GM21423 (cell line): ENCODE measurements around the gene C1orf52.

Experiments
- ATAC-seq: cut with Tn5 transposase; IDR thresholded peaks from one replicate; pipeline ENCODE4 v1.9.1; 2021; ENCODE audit warnings: mild to moderate bottlenecking, moderate library complexity; ENCODE audit not compliant: unreplicated experiment

C1orf52 gene

DNA sequence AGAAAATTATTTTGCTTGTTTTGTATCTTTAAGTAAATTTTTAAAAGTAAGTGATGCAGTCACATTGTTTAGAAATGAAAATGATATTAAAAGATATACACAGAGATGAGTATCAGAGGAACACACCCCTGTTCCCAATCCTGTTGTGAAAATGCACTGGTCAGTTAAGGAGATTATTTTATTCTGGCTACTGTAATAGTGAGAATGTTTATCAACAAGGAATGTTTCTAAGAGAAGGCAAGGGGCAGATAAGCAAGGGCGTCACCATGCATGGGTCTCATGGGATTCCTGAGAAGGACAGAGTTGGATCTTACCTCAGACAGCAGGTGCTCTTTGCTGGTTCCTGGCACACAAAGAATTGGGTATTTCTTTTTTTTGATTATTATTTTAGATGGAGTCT, 21.8 kb downstream of the C1orf52 start:
- no peak for ATAC-seq

DNA sequence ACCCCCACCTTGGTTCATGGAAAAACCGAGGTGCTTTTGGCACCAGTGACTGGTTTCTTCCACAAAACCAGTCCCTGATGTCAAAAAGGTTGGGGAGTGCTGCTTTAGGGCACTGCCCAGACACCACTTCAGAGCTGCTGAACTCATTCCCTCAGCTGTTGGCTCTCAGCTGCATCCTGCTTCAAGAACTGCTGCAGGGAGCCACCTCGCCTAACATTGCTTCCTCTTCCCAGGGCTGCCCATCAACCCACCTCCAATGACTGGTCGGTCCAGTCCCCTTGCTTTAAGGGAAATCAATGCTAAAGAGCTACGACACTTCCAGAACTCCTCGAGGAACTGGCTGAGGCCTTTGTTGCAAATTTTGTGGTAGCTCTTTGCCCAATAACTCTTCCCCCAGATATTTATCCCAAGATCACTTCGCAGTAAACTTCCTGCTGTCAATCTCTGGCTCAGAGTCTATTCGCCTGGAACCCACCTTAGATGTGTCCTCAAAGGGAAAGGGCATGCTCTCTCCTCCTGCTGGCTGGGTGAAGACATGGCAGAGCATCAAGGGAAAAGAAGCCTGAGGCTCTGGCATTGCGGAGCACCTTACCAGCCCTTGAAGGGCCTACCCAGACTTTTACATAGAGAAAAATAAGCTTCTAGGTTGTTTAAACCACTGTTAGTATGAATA, 29.0 kb downstream of the C1orf52 start:
- ATAC-seq = no peak

DNA sequence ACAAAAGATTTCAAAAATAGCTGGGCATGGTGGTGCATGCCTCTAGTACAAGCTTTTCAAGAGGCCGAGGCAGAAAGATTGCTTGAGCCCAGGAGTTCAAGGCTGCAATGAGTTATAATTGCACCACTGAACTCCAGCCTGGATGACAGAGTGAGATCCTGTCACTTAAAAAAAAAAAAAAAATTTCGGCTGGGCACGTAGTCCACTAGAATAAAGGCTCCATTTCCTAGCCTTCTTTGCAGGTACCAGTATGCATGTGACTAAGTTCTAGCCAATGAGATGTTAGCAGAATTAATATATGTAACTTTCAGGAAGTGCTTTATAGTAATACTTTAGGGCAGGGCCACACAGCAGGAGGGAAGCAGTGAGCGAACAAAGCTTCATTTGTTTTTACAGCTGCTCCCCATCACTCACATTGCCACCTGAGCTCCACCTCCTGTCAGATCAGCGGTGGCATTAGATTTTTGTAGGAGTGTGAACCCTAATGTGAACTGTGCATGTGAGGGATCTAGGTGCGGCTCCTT, 29.8 kb downstream of the C1orf52 start:
- no peak for ATAC-seq

DNA sequence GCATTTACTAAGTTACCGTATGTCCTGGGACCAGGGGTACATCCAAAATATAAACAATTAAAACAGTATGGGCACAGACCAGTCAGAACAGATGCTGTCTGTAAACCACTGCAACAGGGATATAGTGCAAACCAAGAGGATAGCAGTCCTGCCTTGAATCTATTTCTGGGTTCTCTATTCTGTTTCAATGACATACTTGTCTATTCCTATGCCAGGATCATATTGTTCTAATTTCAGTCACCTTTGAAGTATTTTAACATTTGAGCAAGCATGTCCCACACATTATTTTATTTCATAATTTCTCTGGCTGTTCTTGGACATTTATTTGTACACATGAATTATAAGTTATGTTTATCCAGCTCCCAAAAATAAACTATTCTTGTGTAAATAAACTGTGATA, 30.5 kb downstream of the C1orf52 start:
- no peak for ATAC-seq

DNA sequence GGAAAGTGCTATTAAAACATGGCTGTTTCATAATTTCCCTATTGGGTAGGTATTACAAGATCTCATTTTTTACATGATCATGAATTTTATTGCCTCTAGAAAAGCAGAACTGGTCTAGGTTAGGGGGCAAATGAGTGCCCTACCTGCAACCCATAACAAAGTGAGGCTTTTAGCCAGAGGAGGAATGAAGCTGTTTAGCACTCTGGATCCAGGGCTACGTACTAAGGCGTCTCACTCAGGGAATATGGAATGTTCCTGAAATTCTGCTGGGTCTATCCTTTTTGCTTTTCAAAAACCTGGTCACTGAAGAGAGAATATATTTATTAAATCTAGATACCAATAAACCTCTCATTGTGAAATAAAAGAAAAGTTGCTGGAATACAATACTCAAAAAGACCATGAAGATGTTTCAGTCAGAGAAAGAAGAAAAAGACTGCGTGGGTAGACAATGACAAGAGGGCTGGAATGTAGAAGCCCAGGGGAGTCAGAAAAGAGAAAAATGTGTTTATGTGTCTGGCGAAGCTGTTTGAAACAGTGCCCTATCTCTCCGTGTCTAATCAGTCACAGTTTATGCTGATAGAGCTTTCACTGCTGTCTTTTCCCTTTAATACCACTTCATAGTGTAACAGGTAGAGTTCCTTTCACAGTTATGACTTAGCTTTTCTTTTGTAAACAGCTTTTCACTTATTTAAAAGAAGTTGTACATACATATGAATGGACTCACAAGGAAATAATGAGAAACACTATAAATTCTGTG, 33.7 kb downstream of the C1orf52 start:
- no peak for ATAC-seq

DNA sequence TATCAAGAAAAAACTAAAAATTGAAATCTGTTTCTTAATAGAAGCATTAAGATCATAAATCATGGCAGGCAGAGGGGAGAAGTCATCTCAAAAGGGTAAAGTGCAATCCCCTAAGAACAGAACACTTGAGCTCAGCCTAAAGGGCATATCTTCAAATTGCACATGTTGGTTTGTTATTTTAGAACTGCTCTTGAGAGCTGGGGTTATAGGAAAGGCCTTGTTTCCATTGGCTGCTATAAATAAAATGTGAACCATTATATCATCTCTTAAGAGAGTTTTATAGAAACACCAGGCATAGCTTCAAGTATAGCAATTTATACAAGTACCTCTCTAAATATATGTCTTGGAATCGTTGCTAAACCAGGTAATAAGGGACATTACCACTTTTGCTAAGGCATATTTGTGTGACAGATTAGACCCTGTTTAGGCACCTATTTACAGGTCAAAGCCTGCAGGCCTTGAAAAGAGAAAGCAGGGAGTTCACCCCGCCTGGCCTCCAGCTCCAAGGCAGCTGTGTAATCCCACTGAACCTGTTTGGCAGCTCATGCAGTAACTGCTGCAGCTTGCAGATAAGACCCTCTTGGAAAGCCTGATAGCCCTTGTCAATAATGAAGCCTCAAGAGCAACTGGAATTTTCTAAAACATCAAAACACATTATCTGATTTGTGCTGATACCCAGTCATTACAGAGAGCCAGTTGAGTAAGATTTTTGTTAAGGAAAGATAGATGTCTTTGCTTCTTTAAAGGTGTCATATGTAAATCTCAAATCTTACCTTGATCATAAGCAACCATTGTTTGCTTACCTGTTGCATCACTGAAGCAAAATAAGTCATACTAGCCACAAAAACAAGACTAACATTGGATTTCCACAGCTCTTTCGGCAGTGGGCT, 34.5 kb downstream of the C1orf52 start:
- no peak for ATAC-seq

DNA sequence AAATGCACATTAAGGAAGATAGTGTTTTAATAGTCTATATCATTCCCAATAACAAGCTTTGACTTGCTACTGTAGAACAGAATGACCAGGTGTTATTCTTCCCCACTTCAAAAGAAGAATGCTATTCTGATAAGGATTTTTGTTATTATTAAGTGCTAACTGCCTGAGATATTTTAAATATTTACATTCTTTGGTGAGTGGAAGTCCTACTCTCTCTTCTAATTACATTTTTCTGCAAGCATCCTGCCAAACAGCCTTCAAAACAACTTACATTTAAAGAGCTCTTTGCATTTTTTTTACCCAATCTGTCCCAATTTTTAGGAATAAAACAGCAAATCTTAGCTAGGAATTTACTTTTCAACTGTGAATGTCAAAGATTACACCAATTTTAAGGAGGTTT, 35.2 kb downstream of the C1orf52 start:
- ATAC-seq = no peak

DNA sequence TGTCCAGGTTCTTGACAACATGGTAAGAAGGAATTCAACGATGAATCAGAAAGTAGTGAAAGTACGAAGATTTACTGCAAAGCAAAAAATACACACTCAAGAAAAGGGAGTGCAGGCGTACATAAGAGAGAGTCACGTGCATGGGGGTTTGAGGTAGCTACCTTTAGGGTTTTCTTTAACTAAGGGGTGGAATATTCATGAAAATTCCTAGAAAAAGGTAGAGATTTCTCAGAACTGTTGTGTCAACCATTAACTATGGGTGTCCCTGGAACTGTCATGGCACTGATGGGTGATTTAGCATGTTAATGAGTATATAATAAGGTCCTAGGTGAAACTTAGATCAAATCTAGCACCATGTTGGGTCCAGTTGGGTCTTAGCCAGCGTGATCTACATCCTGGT, 36.1 kb downstream of the C1orf52 start:
- ATAC-seq = no peak

DNA sequence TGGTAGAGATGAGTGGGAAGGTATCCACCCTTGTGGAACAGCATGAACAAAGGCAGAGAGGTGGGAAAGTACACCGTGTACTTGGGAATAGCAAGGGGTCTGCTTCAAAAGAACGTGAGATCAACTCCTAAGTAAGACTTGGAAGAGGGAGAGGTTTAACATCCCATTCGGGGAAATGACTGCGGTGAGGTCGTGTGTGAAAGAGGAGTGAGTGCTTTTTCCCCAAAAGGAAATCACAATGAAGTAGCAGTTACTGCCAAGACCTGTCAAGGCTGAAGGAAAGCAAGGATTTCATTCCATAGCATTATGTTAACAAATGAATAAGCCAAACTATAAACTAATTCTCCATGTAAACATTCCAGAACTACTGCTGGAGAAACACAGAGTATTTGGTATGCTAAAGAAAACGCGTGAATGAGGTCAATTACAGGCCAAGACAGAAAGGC, 38.7 kb downstream of the C1orf52 start:
- no peak for ATAC-seq

DNA sequence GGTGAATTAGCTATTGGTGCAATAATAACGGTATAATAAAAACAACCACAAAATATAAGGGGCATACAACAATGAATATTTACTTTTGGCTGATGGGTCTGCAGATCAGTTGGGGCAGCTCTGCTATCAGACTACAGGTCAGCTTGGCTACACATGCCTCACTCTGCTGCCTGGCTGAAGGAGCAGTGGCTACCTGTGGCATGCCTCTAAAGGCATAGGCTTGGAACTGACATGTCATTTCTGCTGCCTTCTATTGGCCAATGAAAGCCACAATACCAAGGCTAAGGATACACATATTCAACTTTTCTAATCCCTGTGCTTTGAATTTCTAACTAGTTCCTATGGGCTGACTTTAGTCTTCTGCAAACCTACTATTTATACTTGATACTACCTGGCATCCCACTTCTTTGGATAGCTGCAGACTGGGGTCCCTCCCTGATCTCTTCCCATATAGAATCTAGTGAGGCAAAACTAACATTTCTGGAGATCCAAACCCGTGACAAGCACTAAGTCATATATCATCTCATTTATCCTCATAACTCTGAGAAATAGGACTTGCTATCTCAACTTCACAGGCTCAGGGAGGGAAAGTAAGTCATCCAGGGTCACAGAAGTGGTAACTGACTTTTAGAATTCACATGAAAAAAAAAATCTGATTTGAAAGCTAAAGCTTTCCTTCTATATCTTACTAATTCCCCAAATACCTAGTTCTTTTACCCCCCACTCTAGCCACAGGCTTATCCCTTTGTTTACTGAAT, 39.4 kb downstream of the C1orf52 start:
- no peak for ATAC-seq

DNA sequence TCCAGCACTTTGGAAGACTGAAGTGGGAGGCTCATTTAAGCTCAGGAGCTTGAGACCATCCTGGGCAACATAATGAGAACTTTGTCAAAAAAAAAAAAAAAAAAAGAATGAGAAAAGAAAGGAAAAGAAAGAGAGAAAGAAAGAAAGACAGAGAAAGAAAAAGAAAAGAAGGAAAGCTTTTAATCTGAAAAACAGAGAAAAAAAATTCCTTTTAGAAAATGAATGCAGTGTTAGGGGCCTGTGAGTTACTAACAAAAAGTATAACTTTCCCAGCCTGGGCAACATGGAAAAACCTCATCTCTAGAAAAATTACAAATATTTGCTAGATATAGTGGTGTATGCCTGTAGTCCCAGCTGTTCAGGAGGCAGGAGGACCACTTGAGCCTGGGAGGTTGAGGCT, 42.8 kb downstream of the C1orf52 start:
- no peak for ATAC-seq

DNA sequence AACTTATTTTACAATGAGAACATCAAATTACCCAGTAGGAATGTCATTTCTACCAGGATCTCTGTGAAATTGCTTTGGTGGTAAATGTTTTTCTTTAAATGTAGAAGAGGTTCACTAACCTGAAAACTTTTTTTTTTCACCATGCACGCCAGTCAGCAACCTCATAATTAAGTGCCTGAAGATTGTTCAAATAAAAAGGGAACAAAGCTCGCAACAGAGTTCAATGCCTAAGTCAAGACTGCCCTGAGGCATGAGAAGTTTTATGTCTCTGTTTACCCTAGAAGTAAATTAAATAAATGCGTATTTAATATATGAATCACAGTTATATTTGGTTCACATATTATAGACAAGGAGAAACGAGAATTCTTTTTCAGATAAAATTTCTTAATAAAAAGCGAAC, 44.8 kb downstream of the C1orf52 start:
- no peak for ATAC-seq

DNA sequence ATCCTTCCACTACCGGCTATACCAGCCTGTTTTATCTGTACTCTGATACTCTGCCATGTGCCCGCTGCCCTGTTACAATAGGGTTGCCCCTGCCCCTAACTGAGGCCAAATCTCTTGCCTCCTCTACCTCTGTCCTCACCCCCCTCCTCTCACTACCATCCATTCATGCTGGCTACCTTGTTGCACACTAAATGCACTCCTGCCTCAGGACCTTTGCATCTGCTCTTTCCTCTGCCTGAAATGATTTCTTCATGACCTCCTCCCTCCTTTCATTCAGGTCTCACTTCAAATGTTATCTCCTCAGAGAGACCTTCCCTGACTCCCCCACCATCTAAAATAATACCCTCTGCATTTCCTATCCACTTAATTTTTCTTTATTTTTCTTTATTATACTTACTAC, 51.0 kb downstream of the C1orf52 start:
- no peak for ATAC-seq

DNA sequence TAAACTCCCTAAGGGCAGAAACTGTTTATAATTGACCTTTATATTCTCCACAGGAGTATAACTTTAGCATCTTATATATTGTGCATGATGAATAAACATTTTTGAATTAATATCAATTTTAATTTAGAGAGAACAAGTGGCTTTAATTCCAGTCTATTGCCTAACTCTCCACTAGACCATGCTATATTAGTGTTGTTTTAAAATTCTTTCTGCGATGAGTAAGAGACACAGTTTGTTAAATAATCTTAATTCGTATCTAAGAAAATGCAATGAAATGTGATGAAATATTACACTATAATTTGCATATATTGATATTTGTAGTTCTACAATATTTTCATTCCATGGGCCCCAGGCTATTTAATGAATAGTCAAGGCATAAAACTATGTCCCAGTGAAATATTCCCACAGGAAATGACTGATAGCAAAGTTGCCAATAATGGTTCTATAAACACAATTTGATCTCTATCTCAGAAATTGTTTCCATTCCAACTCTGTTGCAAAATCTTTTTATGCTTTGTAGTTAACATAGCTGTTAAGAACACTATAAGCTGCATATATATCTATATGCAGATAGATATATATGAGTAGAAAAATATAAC, 55.8 kb downstream of the C1orf52 start:
- ATAC-seq = no peak

DNA sequence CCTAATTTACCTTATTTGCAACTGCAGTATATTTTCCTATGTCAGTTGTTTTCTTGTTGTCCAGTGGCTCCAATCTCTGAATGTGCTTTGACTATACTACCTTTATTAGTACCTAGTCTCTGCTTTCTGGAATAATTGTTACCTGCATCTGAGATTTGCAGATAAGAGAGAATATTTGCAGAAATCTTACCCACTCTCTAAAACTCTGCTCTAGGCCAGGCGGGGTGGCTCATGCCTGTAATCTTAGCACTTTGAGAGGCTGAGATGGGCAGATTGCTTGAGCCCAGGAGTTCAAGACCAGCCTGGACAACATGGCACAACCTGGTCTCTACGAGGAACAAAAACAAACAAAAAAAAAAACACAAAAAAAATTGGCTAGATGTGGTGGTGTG, 56.6 kb downstream of the C1orf52 start:
- no peak for ATAC-seq

DNA sequence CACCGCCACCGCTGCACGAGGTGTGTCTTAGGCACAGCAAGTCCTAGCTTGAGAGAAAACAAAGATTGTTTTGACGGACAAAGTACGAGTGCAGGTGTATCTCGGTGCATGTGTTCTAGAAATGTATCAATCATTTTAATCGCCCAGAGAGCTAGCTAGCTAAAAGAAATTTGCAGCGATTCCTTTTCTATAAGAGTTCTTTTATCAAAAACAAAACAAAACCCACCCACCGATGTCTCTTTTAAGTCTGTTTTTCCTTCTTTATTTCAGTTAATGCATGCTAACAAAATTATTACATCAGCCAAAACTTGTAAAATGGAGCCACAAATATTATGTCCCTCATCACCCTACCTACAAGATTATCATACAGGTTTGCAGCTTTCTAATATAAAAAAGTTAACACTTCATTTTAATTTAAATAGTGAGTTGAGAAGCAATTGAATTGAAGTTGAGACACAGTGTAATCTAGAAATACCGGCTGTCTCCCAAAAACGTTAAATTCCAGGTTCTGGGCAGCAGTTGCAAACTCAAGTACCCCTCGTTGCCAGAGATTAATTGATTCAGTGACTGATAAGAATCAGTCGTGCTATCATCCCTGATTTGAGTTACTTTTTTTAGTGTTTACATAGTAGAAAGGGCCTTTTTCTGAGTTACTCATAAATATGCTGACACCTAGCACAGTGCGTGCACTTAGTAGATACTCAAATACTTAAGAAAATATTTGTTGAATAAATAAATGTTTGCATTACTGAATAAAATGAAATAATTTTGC, 57.2 kb downstream of the C1orf52 start:
- no peak for ATAC-seq

DNA sequence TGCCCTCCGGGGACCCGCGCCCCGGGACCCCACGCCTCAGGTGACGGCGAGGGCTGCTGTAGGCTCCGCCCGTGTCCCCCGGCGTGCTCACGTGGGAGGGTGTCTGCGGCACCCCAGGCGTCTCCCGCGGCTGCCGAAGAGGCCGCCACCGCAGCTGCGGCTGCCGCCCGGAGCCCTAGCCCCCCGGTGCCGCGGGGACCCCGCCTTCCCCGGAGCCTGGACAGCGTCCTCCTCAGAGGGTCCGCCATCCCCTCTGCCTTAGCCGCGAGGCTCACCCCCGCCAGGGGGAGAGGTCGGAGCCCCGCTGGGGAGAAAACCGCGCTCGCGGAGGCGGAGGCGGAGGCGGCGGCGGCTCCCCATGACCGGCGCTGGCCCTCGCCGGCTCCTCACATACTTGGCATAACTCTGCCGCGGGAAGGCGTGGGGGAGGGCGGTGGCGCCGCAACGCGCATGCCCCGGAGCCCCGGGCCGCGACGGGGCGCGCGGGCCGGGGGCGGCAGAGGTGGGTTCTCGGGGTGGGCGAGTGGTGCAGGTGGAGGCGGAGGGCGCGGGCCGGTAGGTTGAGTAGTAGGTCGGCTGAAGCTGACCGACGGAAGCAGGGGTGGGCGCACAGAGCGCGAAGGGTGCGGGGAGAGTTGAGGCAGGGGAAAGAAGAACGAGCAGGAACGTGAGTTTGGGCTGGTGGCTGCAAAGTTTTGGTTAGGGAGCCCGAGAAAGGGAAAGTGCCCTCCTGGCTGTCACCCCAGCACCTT, 57.9 kb downstream of the C1orf52 start:
- peak; percentile 43 for ATAC-seq

DNA sequence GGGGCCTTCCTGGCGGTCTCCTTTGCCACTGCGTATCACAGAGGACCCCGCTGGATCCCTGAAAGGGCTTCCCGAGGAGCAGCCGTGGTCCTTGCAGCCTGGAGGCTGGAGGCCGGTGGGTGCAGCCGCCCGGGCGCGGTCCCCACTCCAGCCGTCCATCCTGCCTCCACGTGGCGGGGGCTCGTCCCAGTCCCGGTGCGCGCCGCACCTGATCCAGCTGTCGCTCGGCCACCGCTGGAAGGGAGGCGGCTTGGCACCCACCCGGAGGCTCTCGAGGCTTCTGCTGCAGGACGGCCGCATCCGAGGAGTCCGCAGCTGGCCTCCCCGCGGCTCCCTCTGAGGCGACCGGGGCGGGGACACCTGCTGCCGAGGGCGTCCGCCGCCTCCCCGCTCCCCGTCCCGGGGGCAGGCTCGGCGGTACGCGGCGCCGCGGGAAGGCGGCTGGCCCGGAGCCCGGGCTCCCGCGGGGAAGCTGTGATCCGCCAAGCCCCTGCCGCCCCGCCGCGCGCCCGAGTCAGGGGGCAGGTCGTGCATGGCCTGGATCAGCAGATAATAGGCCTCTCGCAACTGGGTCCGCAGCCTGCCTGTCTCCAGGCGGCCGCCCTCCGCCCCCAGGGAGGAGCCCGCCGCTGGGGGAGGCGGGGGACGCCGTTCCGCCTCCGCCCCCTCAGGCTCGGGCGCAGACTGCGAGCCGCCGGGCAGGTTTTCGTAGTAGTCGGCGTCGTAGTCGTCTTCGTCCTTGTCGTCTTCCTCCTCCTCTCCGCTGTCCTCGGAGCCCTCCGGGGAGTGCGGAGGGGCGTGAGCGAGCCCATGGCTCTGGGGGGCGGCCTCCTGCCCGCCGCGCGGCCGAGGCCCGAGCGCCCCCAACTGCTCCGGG, 58.8 kb downstream of the C1orf52 start, which contains the start of gene SYDE2:
Gene SYDE2 (minus strand): TSS at position 554 of the 877 bp plus-strand sequence. CDS start 20 bp downstream, at position 534.
- ATAC-seq = peak; percentile 67
